GM19467 (cell line): ENCODE measurements around the gene NANP.
A peak's percentile ranks its signal among the peaks of the same experiment; 100 is the strongest.
"Not testable (repeated sequence)": the region's sequence is repeated elsewhere in the genome, so short reads cannot be mapped to it uniquely, and the experiment has no call there.

ENCODE experiments used
- ATAC-seq: cut with Tn5 transposase; IDR thresholded peaks from one replicate; pipeline ENCODE4 v1.9.1; 2021; ENCODE audit warnings: mild to moderate bottlenecking, moderate library complexity; ENCODE audit not compliant: unreplicated experiment

The NANP gene, protein sequence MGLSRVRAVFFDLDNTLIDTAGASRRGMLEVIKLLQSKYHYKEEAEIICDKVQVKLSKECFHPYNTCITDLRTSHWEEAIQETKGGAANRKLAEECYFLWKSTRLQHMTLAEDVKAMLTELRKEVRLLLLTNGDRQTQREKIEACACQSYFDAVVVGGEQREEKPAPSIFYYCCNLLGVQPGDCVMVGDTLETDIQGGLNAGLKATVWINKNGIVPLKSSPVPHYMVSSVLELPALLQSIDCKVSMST

DNA sequence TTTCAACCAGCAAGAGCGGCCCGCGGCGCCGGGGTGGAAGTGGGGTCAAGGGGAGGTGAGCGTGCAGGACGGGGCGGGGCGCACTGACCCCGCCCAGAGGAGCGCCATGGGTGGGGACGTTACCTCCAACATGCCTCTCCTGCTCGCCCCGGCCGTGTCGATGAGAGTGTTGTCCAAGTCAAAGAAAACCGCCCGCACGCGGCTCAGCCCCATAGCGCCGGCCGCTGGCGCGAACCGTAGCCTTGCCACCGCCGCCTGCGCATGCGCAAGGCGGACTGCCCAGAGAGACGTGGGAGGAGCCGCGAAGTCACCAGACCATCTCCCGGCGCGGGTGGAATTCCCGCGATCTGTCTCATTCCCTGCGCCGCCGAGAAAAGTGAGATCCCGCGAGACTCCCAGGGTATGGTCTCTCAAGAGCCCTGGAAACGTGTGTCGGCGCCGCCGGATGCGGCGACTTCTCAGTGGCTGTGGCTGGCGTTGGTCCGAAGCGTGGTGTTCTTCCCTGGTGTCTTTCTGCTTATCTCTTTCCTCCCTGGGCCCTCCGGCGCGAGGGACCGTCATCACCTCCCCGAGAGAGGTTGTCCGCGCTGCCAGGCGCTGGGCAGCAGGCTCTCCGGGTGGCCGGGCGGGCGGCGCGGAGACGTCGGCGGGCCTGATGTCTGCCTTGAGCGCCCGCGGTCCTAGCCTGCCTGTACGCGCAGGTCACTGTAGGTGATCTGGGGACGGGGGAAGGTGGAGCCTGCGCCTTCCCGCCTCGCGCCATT, at the start of gene NANP:
NANP (minus strand) TSS at position 279 of the 764 bp plus-strand sequence; CDS start at position 213, 66 bp downstream.
- peak; percentile 79 for ATAC-seq

DNA sequence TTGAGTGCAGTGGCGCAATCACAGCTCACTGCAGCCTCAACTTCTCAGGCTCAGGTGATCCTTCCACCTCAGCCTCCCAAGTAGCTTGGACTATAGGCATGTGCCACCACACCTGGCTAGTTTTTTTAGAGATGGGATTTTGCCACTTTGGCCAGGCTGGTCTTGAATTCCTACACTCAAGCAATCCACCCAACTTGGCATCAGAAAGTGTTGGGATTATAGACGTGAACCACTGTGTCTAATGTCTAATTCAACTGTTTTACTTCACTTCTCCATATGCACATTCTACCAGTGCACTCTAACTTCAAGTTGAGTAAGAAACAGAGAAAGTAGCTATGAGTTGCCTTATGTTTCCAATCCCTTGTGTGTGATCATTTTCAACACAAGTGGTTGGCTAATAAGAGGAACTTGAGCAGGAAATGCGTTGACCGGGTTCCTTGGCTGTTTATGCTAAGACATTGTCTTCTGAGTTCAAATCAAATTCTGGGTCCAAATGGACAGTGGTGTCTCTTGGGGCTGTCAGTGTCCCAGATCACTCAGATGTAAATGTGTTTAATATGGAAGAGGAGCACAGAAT, 48.9 kb upstream of the NANP start:
- ATAC-seq = no peak

DNA sequence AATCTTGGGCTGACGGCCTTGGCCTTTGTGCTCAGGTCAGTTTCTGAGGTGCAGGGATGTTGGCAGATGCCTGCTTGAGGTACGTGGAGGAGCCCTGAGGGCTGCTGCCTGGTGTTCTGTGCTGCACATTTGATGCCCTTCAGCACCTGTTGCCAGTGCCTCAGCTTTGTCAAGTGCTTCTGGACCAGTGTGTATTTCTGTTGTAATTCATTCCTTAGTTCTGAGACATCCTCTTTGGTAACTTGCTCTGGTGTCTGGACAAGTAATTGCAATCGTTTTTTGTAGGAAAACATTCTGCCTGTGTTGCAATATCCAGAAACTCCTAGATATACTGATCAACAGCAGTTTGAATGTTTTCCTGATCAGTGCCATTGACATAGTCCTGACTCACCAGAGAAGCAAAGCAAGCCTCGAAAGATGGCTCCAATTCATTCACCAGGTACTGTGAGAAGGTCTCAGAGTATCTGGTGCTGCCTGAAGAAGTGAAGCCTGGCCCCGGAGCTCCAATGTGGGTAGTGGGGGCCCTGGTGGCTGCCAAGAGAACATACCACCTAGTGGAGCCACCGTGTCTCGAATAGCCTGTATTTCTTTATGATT, 46.1 kb upstream of the NANP start:
- no peak for ATAC-seq

DNA sequence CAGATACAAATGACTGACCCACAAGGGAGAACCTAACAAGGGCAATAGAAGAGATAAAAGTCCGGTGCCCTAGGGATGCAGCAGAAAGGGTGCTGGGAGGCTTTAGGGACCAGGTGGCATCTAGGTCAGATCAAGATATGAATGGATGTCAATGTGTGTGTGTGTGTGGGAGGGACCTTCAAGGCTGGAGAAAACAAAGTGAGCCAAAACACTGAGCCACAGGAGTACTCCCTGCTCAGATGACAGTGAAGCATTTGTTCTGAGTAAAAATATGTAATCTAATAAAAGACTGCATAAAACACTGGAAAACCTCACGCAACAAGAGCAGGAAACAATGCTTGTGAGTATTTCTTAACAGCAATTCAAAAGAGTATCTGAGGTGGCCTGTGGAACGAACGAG, 44.6 kb upstream of the NANP start:
- no peak for ATAC-seq

DNA sequence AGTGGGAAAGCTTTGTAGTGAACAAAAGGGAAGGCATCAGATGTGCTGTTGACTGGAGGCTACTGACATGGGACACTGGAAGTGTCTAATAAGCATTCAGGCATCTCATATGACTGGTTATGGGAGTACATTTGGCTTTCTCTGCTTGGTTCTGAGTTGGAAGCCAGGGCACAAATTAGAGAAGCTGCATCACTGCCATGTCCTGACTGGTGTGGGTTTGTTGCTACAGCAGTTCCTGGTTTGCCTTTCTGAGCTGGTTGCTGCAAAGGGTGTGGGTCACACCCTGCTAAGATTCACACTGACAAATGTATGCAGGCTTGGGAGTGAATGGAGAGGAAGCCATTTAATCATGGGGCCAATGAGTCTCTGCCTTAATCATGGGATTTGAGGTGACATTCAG, 36.2 kb upstream of the NANP start:
- no peak for ATAC-seq

DNA sequence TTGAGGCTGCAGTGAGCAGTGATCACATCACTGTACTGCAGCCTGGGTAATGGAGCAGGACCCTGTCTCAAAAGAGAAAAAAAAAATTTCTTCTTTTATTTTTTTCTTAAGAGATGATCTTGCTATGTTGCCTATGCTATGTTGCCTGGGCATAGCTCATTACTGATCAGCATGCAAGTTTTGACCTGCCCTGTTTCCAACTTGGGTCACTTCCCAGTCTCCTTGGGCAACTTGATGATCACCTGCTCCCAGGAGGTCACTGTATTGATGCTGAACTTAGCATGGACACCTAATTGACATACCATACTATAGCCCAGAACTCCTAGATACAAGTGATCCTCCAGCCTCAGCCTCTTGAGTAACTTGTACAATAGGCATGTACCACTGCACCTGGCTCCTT, 30.7 kb upstream of the NANP start:
- no peak for ATAC-seq

DNA sequence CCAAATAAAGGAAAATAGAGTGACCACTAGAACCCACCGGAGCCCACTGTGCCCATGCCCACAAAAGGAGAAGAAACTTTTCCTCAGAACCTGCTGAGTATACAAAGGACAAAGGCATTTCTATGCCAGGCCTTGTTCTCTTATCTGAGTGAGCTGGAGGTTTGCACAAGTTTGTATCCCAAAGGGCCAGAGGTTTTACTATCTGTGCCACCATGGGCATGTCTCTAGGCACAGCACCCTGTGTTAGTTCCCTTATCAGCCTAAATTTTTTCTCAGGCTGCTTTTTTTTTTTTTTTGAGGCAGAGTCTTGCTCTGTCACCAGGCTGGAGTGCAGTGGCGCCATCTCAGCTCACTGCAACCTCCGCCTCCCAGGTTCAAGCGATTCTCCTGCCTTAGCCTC, 29.1 kb upstream of the NANP start:
- ATAC-seq = not testable (repeated sequence)

DNA sequence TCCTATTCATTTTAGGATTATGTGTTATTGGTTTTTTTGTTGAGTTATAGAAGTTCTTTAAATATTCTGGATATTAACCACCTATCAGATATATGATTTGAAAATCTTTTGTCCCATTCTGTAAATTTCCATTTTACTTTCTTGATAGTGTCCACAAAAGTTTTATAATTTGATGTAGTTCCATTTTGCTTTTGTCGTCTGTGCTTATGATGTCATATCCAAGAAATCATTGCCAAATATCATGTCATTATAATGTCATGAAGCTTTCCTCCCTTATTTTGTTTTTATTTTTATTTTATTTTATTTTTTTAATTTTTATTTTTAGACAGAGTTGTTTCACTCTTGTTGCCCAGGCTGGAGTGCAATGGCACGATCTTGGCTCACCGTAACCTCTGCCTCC, 21.0 kb upstream of the NANP start:
- no peak for ATAC-seq

DNA sequence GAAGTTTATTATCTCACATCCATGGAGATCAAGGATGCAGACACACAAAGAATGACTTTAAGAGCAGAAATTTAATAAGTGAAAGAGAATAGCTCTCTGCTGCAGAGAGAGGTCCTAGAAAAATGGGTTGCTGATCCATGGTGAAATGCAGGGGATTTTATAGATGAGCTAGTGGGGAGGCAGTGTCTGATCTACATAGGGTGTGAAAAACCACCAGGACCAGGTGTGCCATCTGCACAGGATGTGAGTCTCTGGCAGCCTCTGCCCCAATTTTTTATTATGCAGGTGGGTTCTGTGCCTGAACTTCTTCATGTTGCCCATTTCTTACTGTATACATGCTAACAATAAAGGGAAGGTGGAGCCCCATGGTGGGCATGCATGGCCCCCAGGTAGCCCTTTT, 19.9 kb upstream of the NANP start:
- no peak for ATAC-seq

DNA sequence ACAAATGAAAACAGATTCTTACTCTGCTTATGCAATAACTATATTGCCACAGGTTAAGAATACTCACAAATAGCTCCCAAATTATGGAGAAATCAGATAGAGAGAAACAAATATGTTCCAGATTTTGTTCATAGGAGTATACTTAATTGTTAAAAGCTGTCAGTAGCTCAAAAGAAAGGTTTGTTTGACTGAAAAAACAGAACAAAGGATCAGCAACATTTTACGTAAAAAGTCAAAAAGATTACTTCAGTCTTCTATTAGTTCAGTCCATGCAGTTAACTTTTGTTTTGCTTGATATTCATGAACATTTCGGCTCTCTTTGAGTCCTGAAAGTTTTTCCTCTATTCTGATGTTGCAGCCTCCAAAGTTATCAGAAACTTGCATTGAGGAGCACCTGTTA, 13.4 kb upstream of the NANP start:
- ATAC-seq = no peak

DNA sequence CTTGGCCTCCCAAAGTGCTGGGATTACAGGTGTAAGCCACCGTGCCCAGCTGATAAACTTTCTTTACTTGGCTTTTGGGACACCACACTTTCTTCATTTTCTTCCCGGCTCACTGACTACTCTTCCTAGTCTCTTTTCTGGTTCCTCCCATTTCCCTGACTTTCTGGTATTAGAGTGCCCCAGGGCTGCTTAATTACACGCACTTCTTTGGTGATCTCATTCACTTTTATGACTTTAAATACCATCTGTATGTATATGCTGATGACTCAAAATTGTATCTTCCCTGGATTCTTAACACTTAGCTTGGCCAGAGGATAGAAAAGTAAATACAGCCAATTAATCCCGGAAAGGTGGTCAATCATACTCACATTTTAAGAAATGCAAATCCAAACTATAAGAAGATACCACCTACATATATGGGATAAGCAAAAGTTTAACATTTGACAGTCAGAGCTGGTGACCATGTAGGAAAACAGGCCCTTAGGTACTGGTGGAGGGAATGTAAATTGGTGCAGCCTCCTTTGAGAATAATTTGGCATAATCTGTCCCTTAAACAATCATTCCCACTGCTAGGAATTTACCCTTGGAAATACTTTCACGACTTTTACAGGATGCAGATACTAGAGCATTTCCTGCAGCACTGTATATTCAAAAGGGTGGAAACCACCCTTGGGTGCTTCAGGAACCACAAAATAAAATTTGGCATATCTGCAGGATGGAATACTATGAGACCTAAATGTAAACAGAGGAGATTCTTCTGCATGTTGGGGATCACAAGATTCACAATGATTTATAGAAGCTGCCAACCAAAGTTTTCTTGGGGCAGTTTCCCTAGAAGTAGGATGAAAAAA, 9.4 kb upstream of the NANP start:
- no peak for ATAC-seq

DNA sequence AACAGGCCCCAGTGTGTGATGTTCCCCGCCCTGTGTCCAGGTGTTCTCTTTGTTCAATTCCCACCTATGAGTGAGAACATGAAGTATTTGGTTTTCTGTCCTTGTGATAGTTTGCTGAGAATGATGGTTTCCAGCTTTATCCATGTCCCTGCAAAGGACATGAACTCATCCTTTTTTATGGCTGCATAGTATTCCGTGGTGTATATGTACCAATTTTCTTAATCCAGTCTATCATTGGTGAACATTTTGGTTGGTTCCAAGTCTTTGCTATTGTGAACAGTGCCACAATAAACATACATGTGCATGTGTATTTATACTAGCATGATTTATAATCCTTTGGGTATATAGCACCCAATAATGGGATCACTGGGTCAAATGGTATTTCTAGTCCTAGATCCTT, 6.8 kb upstream of the NANP start:
- not testable (repeated sequence) for ATAC-seq

DNA sequence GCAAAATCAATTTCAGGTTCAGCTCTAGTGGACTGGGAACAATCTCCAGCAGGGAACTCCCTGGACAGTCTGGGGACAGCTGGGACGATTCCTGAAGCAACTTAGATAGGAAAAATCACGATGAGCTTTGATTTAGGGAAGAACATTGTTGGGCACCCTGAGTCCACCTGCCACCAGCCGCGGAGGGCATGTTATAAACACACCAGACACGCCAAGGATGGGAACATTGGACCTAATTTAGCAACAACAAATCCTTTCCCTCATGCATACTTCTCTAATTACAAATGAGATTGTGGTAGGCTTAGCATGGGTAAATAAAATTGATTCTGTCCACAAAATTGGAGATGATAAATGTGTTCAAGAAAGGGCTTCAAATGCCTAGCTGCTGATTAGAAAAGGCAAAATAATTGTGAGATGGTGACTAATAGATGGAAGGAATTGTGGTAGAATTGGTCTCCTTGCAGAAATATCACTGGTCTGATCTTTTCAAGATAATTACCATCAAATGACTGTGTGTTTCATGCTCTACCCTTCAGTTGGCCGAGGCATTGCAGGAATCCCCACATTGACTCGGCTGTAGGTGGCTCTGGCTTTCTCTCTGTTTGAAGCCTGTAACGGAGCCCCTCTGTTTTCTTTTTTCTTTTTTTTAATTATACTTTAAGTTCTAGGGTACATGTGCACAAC, 6.1 kb upstream of the NANP start:
- no peak for ATAC-seq

DNA sequence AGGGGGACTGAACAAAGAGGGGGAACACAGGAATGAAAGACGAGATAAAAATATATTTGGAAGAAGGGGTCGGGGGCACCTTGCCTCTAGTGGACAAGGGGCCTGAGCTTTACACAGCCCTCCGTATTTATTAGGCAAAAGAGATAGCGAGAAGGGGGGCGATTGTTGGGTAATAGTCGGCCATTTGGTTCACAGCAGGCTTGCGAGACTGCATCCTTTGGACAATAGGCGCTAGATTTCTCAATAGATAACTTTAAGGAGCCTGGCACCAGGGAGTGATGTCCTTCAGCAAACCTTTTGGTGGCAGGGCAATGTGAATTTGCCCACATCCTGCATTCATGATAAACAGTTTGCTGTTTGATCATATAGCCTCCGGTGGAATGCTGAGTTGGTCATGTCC, 3.0 kb upstream of the NANP start:
- ATAC-seq = no peak

DNA sequence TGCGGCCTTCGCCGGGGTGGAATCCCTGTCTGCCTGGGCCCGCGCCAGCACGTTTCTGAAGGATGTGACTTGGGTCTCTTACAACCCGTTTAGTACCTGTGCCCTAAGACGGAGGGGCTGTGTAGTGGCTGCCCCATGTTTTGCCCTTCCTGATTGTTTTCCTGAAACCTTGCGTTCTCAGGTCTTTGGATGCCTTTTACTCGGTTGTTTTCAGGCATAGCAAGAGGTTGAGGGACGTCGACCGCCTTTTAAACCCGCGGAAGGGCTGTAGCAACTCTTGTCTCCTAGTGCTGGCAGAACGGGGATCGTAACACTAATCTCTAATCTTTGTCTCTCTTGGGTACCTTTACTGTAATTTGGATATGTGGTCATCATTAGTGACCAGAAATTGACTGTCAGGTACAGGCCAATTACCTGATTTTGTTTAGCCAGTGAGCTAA, 706 bp upstream of the NANP start:
- no peak for ATAC-seq

DNA sequence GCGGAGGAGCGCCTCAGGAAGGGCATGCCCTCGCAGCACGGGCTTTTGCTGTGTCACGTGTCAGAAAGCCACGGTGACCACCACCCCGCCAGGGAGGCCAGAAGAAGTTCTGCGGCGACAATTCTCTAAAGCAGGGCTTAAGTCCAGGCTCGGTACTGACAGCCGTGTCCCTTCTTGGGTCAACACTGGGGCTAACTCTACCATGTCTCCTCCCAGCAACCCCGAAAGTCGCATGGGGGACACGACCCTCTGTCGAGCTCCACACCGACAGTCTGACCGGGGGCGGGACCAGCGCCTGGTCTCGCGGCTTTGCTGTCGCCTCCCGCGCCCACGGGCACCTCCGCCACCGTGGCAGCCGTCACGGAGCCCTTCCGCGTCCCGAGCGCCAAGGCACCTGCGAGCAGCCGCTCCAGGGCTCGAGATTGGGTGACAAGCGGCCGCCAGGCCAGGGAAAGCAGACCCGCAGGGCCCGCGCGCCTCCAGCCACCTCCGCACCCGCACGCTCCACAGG, 534 bp downstream of the NANP start:
- ATAC-seq = peak; percentile 6

DNA sequence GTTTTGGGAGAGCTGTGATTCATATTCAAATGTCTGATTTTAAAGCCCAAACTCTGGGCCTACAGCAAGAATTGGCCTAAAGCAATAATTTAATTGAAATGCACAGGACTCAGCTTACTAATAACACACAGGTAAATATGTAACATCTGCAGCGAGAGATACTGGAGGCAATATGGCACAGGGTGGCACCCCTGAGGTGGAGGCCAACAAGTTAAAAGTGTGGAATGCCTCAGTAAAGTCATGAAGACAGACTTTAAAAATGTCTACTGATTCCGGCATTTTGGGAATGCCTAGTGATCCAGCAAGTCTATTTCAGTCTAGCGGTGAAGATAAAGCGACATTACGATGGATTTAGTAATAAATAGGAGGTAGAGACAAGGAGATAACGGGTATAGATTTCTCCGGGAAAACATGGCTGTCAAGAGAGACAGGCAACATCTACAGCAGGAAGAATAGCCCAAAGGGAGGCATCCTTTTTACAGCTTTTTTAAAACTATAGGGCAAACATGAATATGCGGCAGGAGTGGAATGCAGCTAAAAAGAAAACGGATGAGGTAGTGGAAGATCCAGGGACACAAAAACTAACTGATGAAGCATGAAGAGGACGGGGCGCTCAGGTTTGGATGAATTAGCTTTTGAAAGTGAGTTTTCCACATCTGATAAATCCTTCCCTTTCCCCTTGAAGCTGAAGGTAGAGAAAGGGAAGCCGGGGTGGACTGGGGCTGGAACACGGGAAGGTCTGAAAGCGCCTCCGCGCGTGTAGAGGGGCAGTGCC, 1.2 kb downstream of the NANP start:
- no peak for ATAC-seq

DNA sequence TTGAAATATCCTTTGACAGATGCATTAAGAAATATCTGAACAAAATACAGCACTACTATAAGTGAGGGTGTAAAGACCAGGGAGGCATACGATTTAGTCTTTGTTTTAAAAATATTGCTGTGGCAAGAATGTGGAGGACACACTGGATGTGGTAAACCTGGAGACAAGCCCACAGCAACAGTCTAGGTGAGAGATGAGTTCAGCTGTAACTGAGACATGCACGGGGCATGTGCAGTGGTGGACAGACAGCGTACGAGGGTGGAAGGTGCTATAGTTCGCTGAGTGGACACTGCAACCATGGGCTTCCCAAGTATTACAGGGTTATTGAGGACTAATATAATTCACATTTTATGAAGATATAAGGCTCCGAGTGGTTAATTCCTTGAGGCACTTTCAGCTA, 1.8 kb downstream of the NANP start:
- ATAC-seq = no peak

DNA sequence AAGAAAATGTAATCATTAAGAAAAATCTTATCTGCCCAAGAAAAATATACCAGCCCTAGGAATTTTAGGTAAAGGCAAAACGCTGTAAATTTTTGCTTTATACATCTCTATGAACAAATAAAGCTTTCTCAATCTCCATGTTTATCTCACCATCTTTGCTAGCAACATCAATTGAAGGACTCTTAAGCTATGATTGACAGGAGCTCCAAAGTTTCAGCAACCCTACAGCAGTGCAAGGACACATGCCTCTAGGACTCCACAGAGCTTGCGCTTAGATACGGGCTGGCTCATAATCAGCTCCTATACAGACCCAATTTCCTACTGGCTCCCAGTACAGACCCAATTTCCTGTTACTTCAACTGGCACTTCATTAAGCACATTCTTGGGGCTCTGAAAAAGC, 4.3 kb downstream of the NANP start:
- ATAC-seq = no peak
